Fibroblast of lung (primary cell): Measurements from ENCODE around the gene TMEM178B.

Experiments
- EZH2 ChIP-seq: IDR thresholded peaks from 2 replicates; pipeline ENCODE4 v1.5.1; 2012; ENCODE audit warnings: low read length, control low read depth, mild to moderate bottlenecking; ENCODE audit errors: missing control alignments
- TF ChIP-seq, protein P1 (sequence below), 2 donors: IDR thresholded peaks in 1 of 2; conservative IDR thresholded peaks in 1 of 2; 1 replicate in 1 of 2; 2 replicates in 1 of 2; pipeline ENCODE4 v1.5.1; 2011 to 2012; ENCODE audit warnings: low read length in 2 of 2, control low read depth in 1 of 2, inconsistent platforms in 1 of 2, low read depth in 1 of 2, mild to moderate bottlenecking in 1 of 2

DNA sequence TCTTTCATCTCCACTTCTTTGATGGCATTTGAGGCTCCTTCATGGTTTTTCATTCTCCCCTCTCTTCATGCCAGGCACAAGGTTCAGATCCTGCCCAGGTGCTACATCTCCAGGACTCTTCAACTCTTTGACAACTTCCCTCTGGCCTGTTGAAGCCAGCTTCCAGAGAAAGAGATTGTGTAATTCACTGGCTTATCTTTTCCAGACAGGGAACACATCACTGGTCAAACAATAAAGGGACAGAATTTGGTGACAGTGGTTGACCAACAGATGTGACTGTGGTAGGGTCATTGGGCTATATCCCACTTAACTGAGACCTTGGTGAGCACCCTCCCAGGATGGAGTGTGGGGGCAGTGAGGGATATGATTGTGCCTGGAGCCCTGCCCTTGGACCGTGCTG lies 365.9 kb downstream of the TMEM178B start:
- TF ChIP-seq, protein P1, sequence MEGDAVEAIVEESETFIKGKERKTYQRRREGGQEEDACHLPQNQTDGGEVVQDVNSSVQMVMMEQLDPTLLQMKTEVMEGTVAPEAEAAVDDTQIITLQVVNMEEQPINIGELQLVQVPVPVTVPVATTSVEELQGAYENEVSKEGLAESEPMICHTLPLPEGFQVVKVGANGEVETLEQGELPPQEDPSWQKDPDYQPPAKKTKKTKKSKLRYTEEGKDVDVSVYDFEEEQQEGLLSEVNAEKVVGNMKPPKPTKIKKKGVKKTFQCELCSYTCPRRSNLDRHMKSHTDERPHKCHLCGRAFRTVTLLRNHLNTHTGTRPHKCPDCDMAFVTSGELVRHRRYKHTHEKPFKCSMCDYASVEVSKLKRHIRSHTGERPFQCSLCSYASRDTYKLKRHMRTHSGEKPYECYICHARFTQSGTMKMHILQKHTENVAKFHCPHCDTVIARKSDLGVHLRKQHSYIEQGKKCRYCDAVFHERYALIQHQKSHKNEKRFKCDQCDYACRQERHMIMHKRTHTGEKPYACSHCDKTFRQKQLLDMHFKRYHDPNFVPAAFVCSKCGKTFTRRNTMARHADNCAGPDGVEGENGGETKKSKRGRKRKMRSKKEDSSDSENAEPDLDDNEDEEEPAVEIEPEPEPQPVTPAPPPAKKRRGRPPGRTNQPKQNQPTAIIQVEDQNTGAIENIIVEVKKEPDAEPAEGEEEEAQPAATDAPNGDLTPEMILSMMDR (conservative IDR thresholded peaks at IDR 0.05 in 1 of 2, IDR thresholded peaks at IDR 0.05 in 1 of 2; ENCODE audit: low read depth in 1 of 2, low read length in 2 of 2), result no peak
- TF ChIP-seq EZH2, result no peak
